Choroid plexus epithelial cell (primary cell): ENCODE data around the gene EVA1A.

ENCODE experiments used
- DNase-seq: peaks from one replicate; pipeline ENCODE4 v3.0.0-alpha.2; 2010; ENCODE audit warnings: low read depth
- H3K4me3 ChIP-seq: 2 replicates; pipeline ENCODE4 v1.5.1; 2011; ENCODE audit warnings: low read depth, mild to moderate bottlenecking, control low read depth, low read length, moderate library complexity
- TF ChIP-seq, protein P1 (sequence below): conservative IDR thresholded peaks from 2 replicates; pipeline ENCODE4 v1.5.1; 2011; ENCODE audit warnings: low read depth, mild to moderate bottlenecking, control low read depth, inconsistent platforms, low read length, moderate library complexity

Gene EVA1A

DNA sequence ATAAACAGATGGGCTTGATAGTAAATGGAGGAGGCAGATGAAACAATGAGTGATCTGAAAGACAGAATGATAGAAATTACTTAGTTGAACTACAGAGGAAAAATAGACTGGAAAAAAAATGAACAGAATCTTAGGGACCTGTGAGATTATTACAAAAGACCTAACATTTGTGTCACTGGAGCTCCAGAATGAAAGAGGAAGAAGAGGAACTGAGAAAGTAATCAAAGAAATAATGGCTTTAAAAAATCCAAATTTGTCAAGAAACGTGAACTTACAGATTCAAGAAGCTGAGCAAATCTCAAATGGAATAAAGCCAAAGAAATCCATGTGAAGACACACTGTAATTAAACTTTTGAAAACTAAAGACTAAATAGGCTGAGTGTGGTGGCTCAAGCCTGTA lies 28.3 kb downstream of the EVA1A start:
- TF ChIP-seq, protein P1, sequence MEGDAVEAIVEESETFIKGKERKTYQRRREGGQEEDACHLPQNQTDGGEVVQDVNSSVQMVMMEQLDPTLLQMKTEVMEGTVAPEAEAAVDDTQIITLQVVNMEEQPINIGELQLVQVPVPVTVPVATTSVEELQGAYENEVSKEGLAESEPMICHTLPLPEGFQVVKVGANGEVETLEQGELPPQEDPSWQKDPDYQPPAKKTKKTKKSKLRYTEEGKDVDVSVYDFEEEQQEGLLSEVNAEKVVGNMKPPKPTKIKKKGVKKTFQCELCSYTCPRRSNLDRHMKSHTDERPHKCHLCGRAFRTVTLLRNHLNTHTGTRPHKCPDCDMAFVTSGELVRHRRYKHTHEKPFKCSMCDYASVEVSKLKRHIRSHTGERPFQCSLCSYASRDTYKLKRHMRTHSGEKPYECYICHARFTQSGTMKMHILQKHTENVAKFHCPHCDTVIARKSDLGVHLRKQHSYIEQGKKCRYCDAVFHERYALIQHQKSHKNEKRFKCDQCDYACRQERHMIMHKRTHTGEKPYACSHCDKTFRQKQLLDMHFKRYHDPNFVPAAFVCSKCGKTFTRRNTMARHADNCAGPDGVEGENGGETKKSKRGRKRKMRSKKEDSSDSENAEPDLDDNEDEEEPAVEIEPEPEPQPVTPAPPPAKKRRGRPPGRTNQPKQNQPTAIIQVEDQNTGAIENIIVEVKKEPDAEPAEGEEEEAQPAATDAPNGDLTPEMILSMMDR: no peak
- H3K4me3 ChIP-seq: no peak overlapping the region
- DNase-seq: no peak

DNA sequence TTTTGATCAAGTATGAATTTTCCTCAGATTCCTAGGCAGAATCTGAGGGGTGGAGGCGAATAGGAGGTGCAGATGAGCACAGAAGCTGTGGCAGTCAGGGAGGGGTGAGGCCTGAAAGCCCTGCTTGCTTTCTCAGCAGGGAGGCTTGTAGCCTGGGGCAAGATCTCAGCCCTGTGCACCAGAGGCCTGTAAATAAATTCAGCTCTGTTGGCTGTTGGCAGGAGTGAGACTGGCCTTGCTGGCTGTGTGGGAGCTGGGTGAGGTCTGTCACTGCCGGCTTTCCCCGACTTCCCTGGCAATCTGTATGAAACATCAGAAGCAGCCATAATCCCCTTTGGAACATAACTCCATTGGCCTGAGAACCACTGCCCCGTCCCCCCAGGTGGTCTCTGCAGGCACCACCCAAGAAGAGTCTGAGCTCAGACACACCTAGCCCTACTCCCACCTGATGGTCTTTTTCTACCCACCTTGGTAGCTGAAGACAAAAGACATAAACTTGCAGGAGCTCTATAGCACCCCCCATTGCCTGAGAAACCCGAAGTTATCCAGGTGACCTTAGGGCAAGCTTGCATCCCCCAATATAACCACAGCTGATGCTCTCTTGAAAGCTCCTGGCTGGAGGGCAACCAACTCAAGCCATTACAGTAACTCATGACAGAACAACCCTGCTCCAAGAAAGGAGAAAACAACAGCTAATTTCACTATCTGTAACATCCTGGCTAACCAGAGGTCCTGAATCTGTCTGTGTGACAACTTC lies 32.3 kb downstream of the EVA1A start:
- TF ChIP-seq, protein P1: no peak
- H3K4me3 ChIP-seq: no peak overlapping the region
- peak; percentile 20 for DNase-seq

GRCh38 chr2:75527676-75528075 lies 33.1 kb downstream of the EVA1A start:
- DNase-seq: peak; percentile 60
- H3K4me3 ChIP-seq: no peak overlapping the region
- TF ChIP-seq, protein P1: no peak

DNA sequence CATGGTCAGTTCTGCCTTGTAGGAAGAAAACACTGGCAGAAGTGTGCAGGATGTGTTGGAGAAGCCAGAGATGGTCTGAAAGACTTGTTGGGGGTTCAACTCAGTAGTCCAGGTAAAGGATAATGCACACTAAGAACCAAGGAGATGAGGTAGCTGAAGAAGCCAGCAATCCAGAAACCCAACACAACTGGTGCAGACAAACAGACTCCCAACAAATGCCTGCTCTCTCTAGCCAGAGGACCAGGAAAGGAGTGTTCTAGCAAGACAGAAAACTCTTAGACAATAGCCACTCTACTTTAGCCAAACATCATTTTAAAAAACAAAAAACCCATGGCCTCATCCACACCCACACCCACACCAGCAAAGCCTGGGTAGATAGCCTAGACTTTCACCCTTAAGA lies 33.9 kb downstream of the EVA1A start:
- no peak overlapping the region for H3K4me3 ChIP-seq
- no peak for DNase-seq
- TF ChIP-seq, protein P1: no peak

GRCh38 chr2:75525434-75526310 lies 35.1 kb downstream of the EVA1A start:
- peak; percentile 40 for DNase-seq
- TF ChIP-seq, protein P1: no peak

DNA sequence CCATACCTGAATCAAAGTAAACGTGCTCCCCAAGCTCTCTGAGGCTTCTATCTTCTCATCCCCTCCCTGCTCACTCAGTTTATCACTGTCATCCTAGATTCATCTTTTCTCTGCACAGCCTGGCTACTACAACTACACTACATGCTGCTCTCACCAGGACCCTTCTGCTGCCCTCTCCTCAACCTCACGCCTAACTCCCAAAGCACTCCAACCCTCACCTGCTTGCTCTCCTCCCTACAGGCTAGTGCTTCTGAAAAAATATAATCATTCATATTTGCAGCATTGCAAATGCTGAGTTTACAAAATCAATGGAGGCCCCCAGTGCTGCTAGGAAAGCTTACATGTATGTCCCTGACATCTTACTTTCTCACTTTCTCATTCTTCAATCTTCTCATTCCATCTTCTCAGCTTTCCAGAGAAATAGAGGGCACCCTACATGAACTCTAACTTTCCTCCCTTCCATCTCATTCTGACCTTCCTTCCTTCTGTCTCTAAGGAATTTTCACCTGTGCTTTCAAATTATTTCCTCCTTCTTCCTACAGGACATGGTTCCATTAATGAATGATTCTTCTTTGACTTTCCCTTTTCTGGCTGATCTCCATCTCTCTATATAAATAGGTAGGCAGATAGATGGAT lies 36.3 kb downstream of the EVA1A start:
- TF ChIP-seq, protein P1: no peak
- H3K4me3 ChIP-seq: no peak overlapping the region
- DNase-seq: no peak

More at GRCh38 chr2:75525434-75526310, 35.1 kb downstream of the EVA1A start:
- no peak overlapping the region for H3K4me3 ChIP-seq
